Calu3 (cell line): Measurements from ENCODE around the gene GBF1. TPM values are rescaled to one million over a fixed set of nuclear protein-coding genes. Genes with fewer than 3 reads are reported as not detected.
"Not testable (repeated sequence)": the region's sequence is repeated elsewhere in the genome, so short reads cannot be mapped to it uniquely, and the experiment has no call there.

ENCODE experiments used
- BruUV-seq: library from RNA; stranded (reverse); fragments of 400-500 nt; replicated peaks from 2 replicates; lab custom pipeline; 2021; lab: Mats Ljungman, UMichigan
- CTCF ChIA-PET: fragments of 300-600 bp; sonication (Branson Sonifier 250); formaldehyde crosslinking; loops from one replicate; lab custom pipeline; 2022; ENCODE audit warnings: antibody characterized with exemption; lab: Charles Lee
- DNase-seq: peaks from one replicate; pipeline ENCODE4 v3.0.0; 2022
- H3K27ac Mint-ChIP-seq: one replicate; pipeline ENCODE4 v1.8.0; 2022; ENCODE audit warnings: mixed read lengths; ENCODE audit not compliant: unreplicated experiment
- H3K27me3 Mint-ChIP-seq: one replicate; pipeline ENCODE4 v1.8.0; 2022; ENCODE audit warnings: mixed read lengths; ENCODE audit not compliant: unreplicated experiment
- H3K36me3 Mint-ChIP-seq: one replicate; pipeline ENCODE4 v1.8.0; 2022; ENCODE audit warnings: mild to moderate bottlenecking, moderate library complexity, mixed read lengths; ENCODE audit not compliant: insufficient read depth, unreplicated experiment
- H3K4me1 Mint-ChIP-seq: one replicate; pipeline ENCODE4 v1.8.0; 2022; ENCODE audit warnings: mild to moderate bottlenecking, low read depth, mixed read lengths; ENCODE audit not compliant: unreplicated experiment
- H3K4me3 Mint-ChIP-seq: one replicate; pipeline ENCODE4 v1.8.0; 2022; ENCODE audit warnings: mild to moderate bottlenecking, low read depth, moderate library complexity, mixed read lengths; ENCODE audit not compliant: unreplicated experiment
- H3K9me3 Mint-ChIP-seq: one replicate; pipeline ENCODE4 v1.8.0; 2022; ENCODE audit warnings: low read depth, mixed read lengths; ENCODE audit not compliant: unreplicated experiment
- intact Hi-C: fragments of 100-400 bp; cut with micrococcal nuclease; formaldehyde crosslinking; loops from one replicate; pipeline ENCODE4 v1.10.0; 2022; ENCODE audit not compliant: unreplicated experiment
- total RNA-seq: library from RNA; stranded (reverse); gene quantifications from 2 replicates; pipeline ENCODE4 v1.2.3, GENCODE V29; 2022
- TF ChIP-seq, protein P1 (sequence below): fragments of 200-600 bp; IDR thresholded peaks from one replicate; pipeline ENCODE4 v1.8.0; 2022; ENCODE audit warnings: antibody characterized with exemption; ENCODE audit not compliant: unreplicated experiment

Gene GBF1
- total RNA-seq, 1 experiment from 2014 or later: 36.1 TPM

DNA sequence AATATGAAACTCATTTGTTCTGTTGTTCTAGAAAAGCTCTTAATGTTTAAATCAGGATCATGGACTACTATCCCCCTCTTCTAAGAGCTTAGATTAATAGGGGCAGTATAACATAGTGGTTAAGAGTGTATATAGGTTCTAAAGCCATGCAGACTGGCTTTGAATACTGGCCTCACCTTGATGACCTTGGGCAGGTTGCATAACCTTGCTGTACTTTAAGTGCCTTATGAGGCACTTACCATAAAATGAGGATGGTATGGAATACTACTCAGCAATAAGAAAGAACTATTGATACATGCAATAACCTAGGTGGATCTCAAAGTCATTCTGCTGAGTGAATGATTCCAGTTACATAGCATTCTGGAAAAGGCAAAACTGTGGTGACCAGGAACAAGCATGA, 53.6 kb downstream of the GBF1 start:
- no TSS peak for BruUV-seq
- no peaks in the 10 kb centered on the region for H3K36me3 Mint-ChIP-seq
- H3K4me1 Mint-ChIP-seq: peaks cover 17% of the 10 kb centered on the region
- no peak overlapping the region for H3K4me3 Mint-ChIP-seq
- DNase-seq: no peak
- H3K27ac Mint-ChIP-seq: no peak overlapping the region
- H3K9me3 Mint-ChIP-seq: no peaks in the 10 kb centered on the region
- CTCF ChIA-PET: no interaction called here
- no peaks in the 10 kb centered on the region for H3K27me3 Mint-ChIP-seq
- intact Hi-C loops: no loop called here
- TF ChIP-seq, protein P1, sequence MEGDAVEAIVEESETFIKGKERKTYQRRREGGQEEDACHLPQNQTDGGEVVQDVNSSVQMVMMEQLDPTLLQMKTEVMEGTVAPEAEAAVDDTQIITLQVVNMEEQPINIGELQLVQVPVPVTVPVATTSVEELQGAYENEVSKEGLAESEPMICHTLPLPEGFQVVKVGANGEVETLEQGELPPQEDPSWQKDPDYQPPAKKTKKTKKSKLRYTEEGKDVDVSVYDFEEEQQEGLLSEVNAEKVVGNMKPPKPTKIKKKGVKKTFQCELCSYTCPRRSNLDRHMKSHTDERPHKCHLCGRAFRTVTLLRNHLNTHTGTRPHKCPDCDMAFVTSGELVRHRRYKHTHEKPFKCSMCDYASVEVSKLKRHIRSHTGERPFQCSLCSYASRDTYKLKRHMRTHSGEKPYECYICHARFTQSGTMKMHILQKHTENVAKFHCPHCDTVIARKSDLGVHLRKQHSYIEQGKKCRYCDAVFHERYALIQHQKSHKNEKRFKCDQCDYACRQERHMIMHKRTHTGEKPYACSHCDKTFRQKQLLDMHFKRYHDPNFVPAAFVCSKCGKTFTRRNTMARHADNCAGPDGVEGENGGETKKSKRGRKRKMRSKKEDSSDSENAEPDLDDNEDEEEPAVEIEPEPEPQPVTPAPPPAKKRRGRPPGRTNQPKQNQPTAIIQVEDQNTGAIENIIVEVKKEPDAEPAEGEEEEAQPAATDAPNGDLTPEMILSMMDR: no peak

DNA sequence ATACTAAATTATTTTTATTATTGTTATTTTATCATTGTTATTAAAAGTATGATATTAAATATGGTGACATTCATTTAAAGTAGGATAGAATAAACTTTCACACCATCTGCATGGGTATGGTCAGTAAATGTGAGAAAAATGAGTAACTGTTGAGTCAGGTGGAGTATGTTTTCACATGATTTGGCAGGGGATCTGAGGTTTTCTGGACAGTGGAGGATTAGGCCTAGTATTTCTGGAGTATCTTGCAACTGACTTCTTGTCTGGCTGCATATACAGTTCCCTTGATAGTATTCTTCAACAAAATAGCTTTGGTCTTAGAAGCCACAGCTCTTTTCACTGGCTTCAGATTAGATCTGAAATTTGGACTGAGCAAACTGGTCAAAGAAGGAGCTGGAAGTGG, 54.5 kb downstream of the GBF1 start:
- BruUV-seq: no TSS peak
- TF ChIP-seq, protein P1: no peak
- Mint-ChIP-seq H3K27me3 (no peaks in the 10 kb centered on the region), H3K9me3 (no peaks in the 10 kb centered on the region), H3K4me1 (peaks cover 17% of the 10 kb centered on the region), H3K27ac (peak overlapping the region; percentile 83), H3K4me3 (no peak overlapping the region), H3K36me3 (no peaks in the 10 kb centered on the region)
- intact Hi-C loops: no loop called here
- no peak for DNase-seq
- CTCF ChIA-PET: interaction anchor here (0.6 to 1.3 kb wide), 2 partner anchors 11 to 68 kb away, joined by 3 to 6 read pairs; no protein-coding TSS in a partner anchor

DNA sequence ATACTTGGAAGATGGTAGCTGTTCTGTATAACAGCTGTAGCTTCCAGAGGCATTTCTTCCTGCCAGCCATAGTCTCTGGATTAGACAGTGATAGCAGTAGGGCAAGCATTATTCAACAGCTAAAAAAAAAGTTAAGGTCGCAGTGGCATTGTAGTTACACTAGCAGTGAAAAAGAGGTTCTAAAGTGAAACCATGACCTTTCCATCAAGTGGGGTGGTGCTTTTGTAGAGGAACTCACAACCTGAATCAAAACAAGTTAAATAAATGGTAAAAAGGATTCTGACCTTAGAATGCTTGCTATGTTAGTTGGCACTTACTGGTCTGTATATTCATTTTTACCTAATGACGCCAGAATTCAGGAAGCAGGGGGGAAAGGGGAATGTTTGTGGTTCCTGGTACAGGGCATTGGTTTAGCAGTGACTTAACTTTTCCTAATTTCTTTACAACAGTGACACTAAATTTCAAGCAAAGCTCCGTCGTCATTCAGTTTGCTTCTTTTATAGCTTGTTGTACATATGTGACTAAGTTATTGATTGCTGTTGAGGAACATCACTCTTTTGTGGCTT, 55.0 kb downstream of the GBF1 start:
- no peaks in the 10 kb centered on the region for H3K9me3 Mint-ChIP-seq
- DNase-seq: no peak
- CTCF ChIA-PET: interaction anchor here (0.6 to 1.3 kb wide), 3 partner anchors 10 to 68 kb away, joined by 3 to 6 read pairs (median 3); no protein-coding TSS in a partner anchor
- TF ChIP-seq, protein P1: no peak
- BruUV-seq: no TSS peak
- intact Hi-C loops: no loop called here
- H3K36me3 Mint-ChIP-seq: no peaks in the 10 kb centered on the region
- H3K27me3 Mint-ChIP-seq: no peaks in the 10 kb centered on the region
- H3K27ac Mint-ChIP-seq: peak overlapping the region; percentile 83
- peak overlapping the region; percentile 48 for H3K4me3 Mint-ChIP-seq
- peaks cover 17% of the 10 kb centered on the region for H3K4me1 Mint-ChIP-seq

DNA sequence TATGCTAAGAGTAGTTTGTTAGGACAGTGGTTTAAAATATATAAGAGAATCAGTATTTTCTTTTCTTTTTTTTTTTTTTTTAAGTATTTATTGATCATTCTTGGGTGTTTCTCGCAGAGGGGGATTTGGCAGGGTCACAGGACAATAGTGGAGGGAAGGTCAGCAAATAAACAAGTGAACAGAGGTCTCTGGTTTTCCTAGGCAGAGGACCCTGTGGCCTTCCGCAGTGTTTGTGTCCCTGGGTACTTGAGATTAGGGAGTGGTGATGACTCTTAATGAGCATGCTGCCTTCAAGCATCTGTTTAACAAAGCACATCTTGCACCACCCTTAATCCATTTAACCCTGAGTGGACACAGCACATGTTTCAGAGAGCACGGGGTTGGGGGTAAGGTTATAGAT, 55.6 kb downstream of the GBF1 start:
- CTCF ChIA-PET: interaction anchor here (1.0 to 1.3 kb wide), 2 partner anchors 49 to 69 kb away, joined by 3 to 6 read pairs; no protein-coding TSS in a partner anchor
- H3K9me3 Mint-ChIP-seq, DNase-seq, intact Hi-C loops, H3K36me3 Mint-ChIP-seq, BruUV-seq, H3K27me3 Mint-ChIP-seq: not testable (repeated sequence)
- H3K4me1 Mint-ChIP-seq: peaks cover 17% of the 10 kb centered on the region
- peak overlapping the region; percentile 83 for H3K27ac Mint-ChIP-seq
- peak overlapping the region; percentile 48 for H3K4me3 Mint-ChIP-seq

- H3K36me3 Mint-ChIP-seq, H3K4me3 Mint-ChIP-seq, H3K9me3 Mint-ChIP-seq, CTCF ChIA-PET, BruUV-seq, DNase-seq, intact Hi-C loops, H3K27me3 Mint-ChIP-seq: not testable (repeated sequence)
- H3K4me1 Mint-ChIP-seq: peaks cover 17% of the 10 kb centered on the region
- peak overlapping the region; percentile 83 for H3K27ac Mint-ChIP-seq
These were observed 56.0 kb downstream of the GBF1 start for GRCh38 chr10:102301332-102301731.
